ENCODE results near the gene FAF2. TPM values are rescaled to one million over a fixed set of nuclear protein-coding genes. Genes with fewer than 3 reads are reported as not detected.

FAF2 gene
- total RNA-seq, 4 donors from 2014 or later: 14.0 to 20.7 (median 14.7) TPM

GRCh38 chr5:176454724-176455394 is 6.7 kb downstream of the FAF2 start:
- DNase-seq: no peak

GRCh38 chr5:176458904-176459561 is 10.8 kb downstream of the FAF2 start:
- intact Hi-C loops (cut with DNase I; ENCODE audit: low total_unique reads) (loop anchor here (1.0 kb wide), 1 partner anchor 11 kb away; the partner anchor contains the start of gene FAF2), in situ Hi-C loops (cut with MboI; ENCODE audit: low sequenced_read_pairs in 4 of 4) (no loop called here)
- ATAC-seq (no peak), DNase-seq (no peak)
- no peak for TF ChIP-seq POLR2A (IDR thresholded peaks at IDR 0.05)
- TF ChIP-seq CTCF (IDR thresholded peaks at IDR 0.05 in 4 of 5, conservative IDR thresholded peaks at IDR 0.05 in 1 of 5): no peak
- Histone ChIP-seq H3K4me1 (peaks cover 30 to 39% of the 10 kb centered on the region in 2 donors), H3K27me3 (no peaks in the 10 kb centered on the region), H3K27ac (peak overlapping the region in 2 of 4 donors; percentile 40 to 44), H3K9me3 (no peaks in the 10 kb centered on the region), H3K36me3 (no peaks in the 10 kb centered on the region), H3K4me3 (no peak overlapping the region)

More at GRCh38 chr5:176454724-176455394, 6.7 kb downstream of the FAF2 start:
- TF ChIP-seq CTCF (IDR thresholded peaks at IDR 0.05 in 4 of 5, conservative IDR thresholded peaks at IDR 0.05 in 1 of 5): no peak
- no peak for TF ChIP-seq POLR2A (IDR thresholded peaks at IDR 0.05)
- no peaks in the 10 kb centered on the region for H3K36me3 ChIP-seq
- H3K9me3 ChIP-seq: no peaks in the 10 kb centered on the region
- in situ Hi-C loops (cut with MboI; ENCODE audit: low sequenced_read_pairs in 4 of 4): no loop called here
- H3K4me3 ChIP-seq: no peak overlapping the region
- no peaks in the 10 kb centered on the region for H3K27me3 ChIP-seq
- intact Hi-C loops (cut with DNase I; ENCODE audit: low total_unique reads): no loop called here
- H3K27ac ChIP-seq: no peak overlapping the region
- peaks cover 38 to 52% of the 10 kb centered on the region in 2 donors for H3K4me1 ChIP-seq
- no peak for ATAC-seq

- DNase-seq: no peak
- peaks cover 33 to 39% of the 10 kb centered on the region in 2 donors for H3K4me1 ChIP-seq
- intact Hi-C loops (cut with DNase I; ENCODE audit: low total_unique reads): no loop called here
These were observed 13.2 kb downstream of the FAF2 start for GRCh38 chr5:176461349-176461748.

GRCh38 chr5:176463113-176463764 is 15.1 kb downstream of the FAF2 start:
- Histone ChIP-seq H3K4me1 (peaks cover 31 to 38% of the 10 kb centered on the region in 2 donors), H3K27me3 (no peaks in the 10 kb centered on the region), H3K27ac (peak overlapping the region; percentile 41 to 75 (median 64)), H3K9me3 (no peaks in the 10 kb centered on the region), H3K4me3 (no peak overlapping the region), H3K36me3 (no peaks in the 10 kb centered on the region)
- in situ Hi-C loops (cut with MboI; ENCODE audit: low sequenced_read_pairs in 4 of 4): no loop called here
- TF ChIP-seq CTCF (IDR thresholded peaks at IDR 0.05 in 4 of 5, conservative IDR thresholded peaks at IDR 0.05 in 1 of 5): no peak
- no peak for TF ChIP-seq POLR2A (IDR thresholded peaks at IDR 0.05)
- DNase-seq (peak in 1 of 2 donors; percentile 59), ATAC-seq (peak; percentile 53 to 84)
- intact Hi-C loops (cut with DNase I; ENCODE audit: low total_unique reads): no loop called here

More at GRCh38 chr5:176461349-176461748, 13.2 kb downstream of the FAF2 start:
- no peaks in the 10 kb centered on the region for H3K27me3 ChIP-seq
- no peak for TF ChIP-seq POLR2A (IDR thresholded peaks at IDR 0.05)
- TF ChIP-seq CTCF (IDR thresholded peaks at IDR 0.05 in 4 of 5, conservative IDR thresholded peaks at IDR 0.05 in 1 of 5): no peak
- H3K36me3 ChIP-seq: no peaks in the 10 kb centered on the region
- H3K27ac ChIP-seq: no peak overlapping the region
- H3K9me3 ChIP-seq: no peaks in the 10 kb centered on the region
- no peak for ATAC-seq
- in situ Hi-C loops (cut with MboI; ENCODE audit: low sequenced_read_pairs in 4 of 4): no loop called here
- H3K4me3 ChIP-seq: no peak overlapping the region
